ENCODE results near the gene GPR78. TPM values are rescaled to one million over a fixed set of nuclear protein-coding genes. Genes with fewer than 3 reads are reported as not detected.

GPR78 gene
- total and polyA plus RNA-seq, 2 of the 8 experiments (the other 6 are each of a cell fraction or from before 2014, with no cell fraction given), result 1.0 to 3.0 TPM

DNA sequence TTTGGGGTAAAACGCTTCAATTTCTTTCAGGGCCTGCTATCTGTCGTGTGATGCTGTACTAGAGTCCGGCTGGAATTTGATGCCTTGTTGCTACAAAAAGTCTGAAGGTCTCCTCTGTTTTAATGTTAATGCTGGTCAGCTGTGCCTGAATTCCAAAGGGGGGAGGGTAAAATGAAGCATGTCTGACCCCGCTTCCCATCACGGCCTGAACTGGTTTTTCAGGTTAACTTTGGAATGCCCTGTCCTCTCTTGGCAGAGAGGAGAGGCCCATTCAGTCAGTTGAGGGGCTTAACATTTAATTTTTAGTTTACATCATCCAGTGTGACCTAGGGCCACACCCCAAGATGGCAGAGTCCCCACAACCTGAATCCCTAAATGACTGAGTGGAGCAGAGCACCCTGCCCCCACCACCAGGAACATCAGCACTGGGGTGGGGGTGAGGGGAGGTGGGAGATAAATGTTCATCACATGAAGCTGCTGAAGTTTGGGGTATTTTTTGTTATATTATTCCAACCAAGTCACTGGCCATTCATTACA, 47.9 kb upstream of the GPR78 start:
- Histone ChIP-seq H2BK15ac (ENCODE audit: low read length) (no peak overlapping the region), H4K20me1 (replicated peaks in 1 of 2; ENCODE audit: control insufficient read depth in 1 of 2, insufficient read depth in 2 of 2, low read length in 2 of 2) (no peaks in the 10 kb centered on the region), H2BK5ac (ENCODE audit: low read depth, low read length) (no peak overlapping the region), H3K9ac (replicated peaks in 1 of 4; ENCODE audit: extremely low read depth in 1 of 4, low read depth in 3 of 4, low read length in 3 of 4) (no peak overlapping the region), H3K18ac (ENCODE audit: extremely low read depth, low read length) (0 out of 2 replicates have a peak overlapping the region, but pooled peaks have one; percentile 73), H3K36me3 (ENCODE audit: control insufficient read depth in 2 of 4, insufficient read depth in 4 of 4, low read length in 3 of 4) (no peaks in the 10 kb centered on the region), H3K27me3 (replicated peaks in 1 of 4; ENCODE audit: control insufficient read depth in 3 of 4, extremely low read depth in 1 of 4, insufficient read depth in 3 of 4, low read length in 3 of 4) (no peaks in the 10 kb centered on the region; a peak in 1 of 7 replicates), H3K4me3 (ENCODE audit: extremely low read depth in 1 of 4, insufficient read depth in 2 of 4, low read depth in 3 of 4, low read length in 4 of 4) (peak overlapping the region in 1 of 4 experiments; percentile 28; a peak in 1 of 8 replicates), H4K8ac (ENCODE audit: extremely low read depth, insufficient read depth, low read length) (peak overlapping the region; percentile 9; the same call in 1 of the 2 replicates), H2AK5ac (ENCODE audit: low read depth, low read length) (no peak overlapping the region), H2BK20ac (ENCODE audit: low read length) (no peak overlapping the region), H3K79me2 (ENCODE audit: control insufficient read depth in 1 of 2, insufficient read depth in 2 of 2, low read length in 2 of 2) (no peaks in the 10 kb centered on the region), H3K27ac (ENCODE audit: low read depth, low read length) (no peak overlapping the region), H3K4me1 (replicated peaks in 1 of 4; ENCODE audit: control insufficient read depth in 3 of 4, insufficient read depth in 4 of 4, low read length in 3 of 4) (peaks cover 4 to 20% (median 16%) of the 10 kb centered on the region in 4 experiments), H3K56ac (replicated peaks; ENCODE audit: insufficient read length, low read depth, low read length) (no peak overlapping the region), H4K91ac (replicated peaks; ENCODE audit: insufficient read length, low read length) (peak overlapping the region; percentile 61), H3K14ac (ENCODE audit: insufficient read length) (no peak overlapping the region), H2BK12ac (ENCODE audit: low read depth, low read length) (no peak overlapping the region), H3K23me2 (ENCODE audit: low read depth, low read length) (no peaks in the 10 kb centered on the region), H3K79me1 (ENCODE audit: low read depth, low read length) (no peaks in the 10 kb centered on the region), H3K4ac (replicated peaks; ENCODE audit: insufficient read length, low read depth, low read length) (peak overlapping the region; percentile 8), H2AFZ (ENCODE audit: low read length) (no peak overlapping the region), H4K5ac (ENCODE audit: insufficient read length, low read depth, low read length) (peak overlapping the region; percentile 4), H3K23ac (ENCODE audit: insufficient read length) (no peak overlapping the region), H3K9me3 (ENCODE audit: insufficient read depth in 2 of 2, low read depth in 1 of 2, low read length in 1 of 2) (peaks cover 5 to 22% of the 10 kb centered on the region in 2 experiments), H3K4me2 (ENCODE audit: insufficient read depth in 1 of 2, low read depth in 2 of 2, low read length in 2 of 2) (0 out of 4 replicates have a peak overlapping the region, but pooled peaks of 1 of the 2 experiments have one; percentile 24), H2BK120ac (replicated peaks; ENCODE audit: low read depth, low read length) (no peak overlapping the region)
- DNase-seq (ENCODE audit: low read depth in 1 of 2, low spot score in 2 of 2) (no peak), FAIRE-seq (no peak)
- ChIA-PET POLR2A (ENCODE audit: partially characterized antibody) (interaction anchor here (0.7 to 1.8 kb wide), 2 partner anchors 26 to 35 kb away, joined by 3 to 6 read pairs; no protein-coding TSS in a partner anchor), CTCF (ENCODE audit: partially characterized antibody) (interaction anchor here (1.1 to 4.7 kb wide), 4 partner anchors 9 to 55 kb away, joined by 3 to 23 read pairs (median 4); no protein-coding TSS in a partner anchor)
- 86% methylated on average over 5 of the region's 5 CpGs; no CpG with 5 or more reads in 1 of the 2 experiments for WGBS, 2 experiments (ENCODE audit: extremely low coverage in 1 of 2, insufficient coverage in 1 of 2, insufficient read length in 1 of 2, insufficient replicate concordance in 2 of 2, low coverage in 1 of 2, low lambda C conversion rate in 2 of 2, missing lambda C conversion rate in 1 of 2)
- TF ChIP-seq HDAC2 (IDR thresholded peaks at IDR 0.05; ENCODE audit: borderline replicate concordance in 1 of 2, low read depth in 2 of 2, low read length in 2 of 2) (no peak), CTBP2 (IDR thresholded peaks at IDR 0.05; ENCODE audit: borderline replicate concordance, insufficient read depth, insufficient read length, low read length) (no peak), EP300 (IDR thresholded peaks at IDR 0.05; ENCODE audit: borderline replicate concordance in 1 of 2, low read depth in 2 of 2, low read length in 2 of 2) (no peak), GTF2F1 (IDR thresholded peaks at IDR 0.05; ENCODE audit: borderline replicate concordance, low read depth, low read length) (no peak), SP4 (IDR thresholded peaks at IDR 0.05; ENCODE audit: low read length) (no peak), KDM5A (IDR thresholded peaks at IDR 0.05; ENCODE audit: low read length) (no peak), FOSL1 (IDR thresholded peaks at IDR 0.05; ENCODE audit: insufficient read depth, low read depth, low read length) (no peak), MAFK (IDR thresholded peaks at IDR 0.05; ENCODE audit: low read depth, low read length) (no peak), EGR1 (IDR thresholded peaks at IDR 0.05; ENCODE audit: borderline replicate concordance, low read depth, low read length) (no peak), ASH2L (IDR thresholded peaks at IDR 0.05; ENCODE audit: low read length) (peak; percentile 87), SUZ12 (IDR thresholded peaks at IDR 0.05; ENCODE audit: low read length) (no peak), SRF (IDR thresholded peaks at IDR 0.05; ENCODE audit: low read depth, low read length) (no peak), CBX5 (IDR thresholded peaks at IDR 0.05; ENCODE audit: low read depth, low read length) (no peak)

All from H1 (cell line).